Fibroblast of pulmonary artery (primary cell): ENCODE results near the gene RASSF6.

Experiments used
- DNase-seq: peaks from one replicate; pipeline ENCODE4 v3.0.0-alpha.2; 2010; ENCODE audit warnings: low read depth
- H3K4me3 ChIP-seq: replicated peaks from 2 replicates; pipeline ENCODE4 v1.5.1; 2011; ENCODE audit warnings: low read depth, mild to moderate bottlenecking, control low read depth, low read length, moderate library complexity
- CTCF ChIP-seq: IDR thresholded peaks from 2 replicates; pipeline ENCODE4 v1.5.1; 2011; ENCODE audit warnings: mild to moderate bottlenecking, control low read depth, low read length, inconsistent platforms; ENCODE audit errors: missing control alignments

The RASSF6 gene

GRCh38 chr4:73593631-73594241 is 26.5 kb downstream of the RASSF6 start:
- no peak overlapping the region for H3K4me3 ChIP-seq
- DNase-seq: peak; percentile 70
- peak; percentile 68 for TF ChIP-seq CTCF

GRCh38 chr4:73589887-73590801 is 30.1 kb downstream of the RASSF6 start:
- no peak overlapping the region for H3K4me3 ChIP-seq
- no peak for TF ChIP-seq CTCF
- DNase-seq: peak; percentile 27

- no peak for TF ChIP-seq CTCF
- H3K4me3 ChIP-seq: no peak overlapping the region
- peak; percentile 88 for DNase-seq
Observed at GRCh38 chr4:73589261-73589847, 30.9 kb downstream of the RASSF6 start.

- no peak for TF ChIP-seq CTCF
- no peak for DNase-seq
- no peak overlapping the region for H3K4me3 ChIP-seq
Observed at GRCh38 chr4:73588613-73589012, 31.6 kb downstream of the RASSF6 start.

- H3K4me3 ChIP-seq: no peak overlapping the region
- no peak for DNase-seq
- TF ChIP-seq CTCF: no peak
Observed at GRCh38 chr4:73586666-73587065, 33.6 kb downstream of the RASSF6 start.

GRCh38 chr4:73586040-73586439 is 34.2 kb downstream of the RASSF6 start:
- DNase-seq: no peak
- no peak overlapping the region for H3K4me3 ChIP-seq
- TF ChIP-seq CTCF: no peak
